ENCODE data around the gene DBNDD2. TPM values are rescaled to one million over a fixed set of nuclear protein-coding genes. Genes with fewer than 3 reads are reported as not detected.

Gene DBNDD2
- total RNA-seq, 1 donor from 2014 or later: 17.3 TPM

GRCh38 chr20:45448270-45448669, 40.2 kb downstream of the DBNDD2 start:
- no peak for DNase-seq (ENCODE audit: low read depth, low spot score)

GRCh38 chr20:45449528-45449927, 41.4 kb downstream of the DBNDD2 start:
- no peak for DNase-seq (ENCODE audit: low read depth, low spot score)

GRCh38 chr20:45450097-45450818, 42.2 kb downstream of the DBNDD2 start:
- no peak for DNase-seq (ENCODE audit: low read depth, low spot score)

- no peak for DNase-seq (ENCODE audit: low read depth, low spot score)
These were observed 44.1 kb downstream of the DBNDD2 start for GRCh38 chr20:45452238-45452637.

- no peak for DNase-seq (ENCODE audit: low read depth, low spot score)
These were observed 44.9 kb downstream of the DBNDD2 start for GRCh38 chr20:45452772-45453691.

GRCh38 chr20:45456632-45457031, 48.5 kb downstream of the DBNDD2 start:
- DNase-seq (ENCODE audit: low read depth, low spot score): no peak

GRCh38 chr20:45459606-45460005, 51.5 kb downstream of the DBNDD2 start:
- no peak for DNase-seq (ENCODE audit: low read depth, low spot score)

Other genes with a start within 250 kb of the DBNDD2 start
- not detected in 2 replicates for gene PI3, start 233.4 kb upstream of the DBNDD2 start, total RNA-seq
- not detected in 2 replicates for gene SEMG1, start 201.3 kb upstream of the DBNDD2 start, total RNA-seq
- gene SEMG2, start 186.9 kb upstream of the DBNDD2 start, total RNA-seq: not detected in 2 replicates
- gene SLPI, start 153.7 kb upstream of the DBNDD2 start, total RNA-seq: 0.18 TPM in 1 of 2 replicates, not detected in the other
- not detected in 2 replicates for gene RBPJL, start 101.4 kb upstream of the DBNDD2 start, total RNA-seq
- not detected in 2 replicates for gene MATN4, start 100.0 kb upstream of the DBNDD2 start, total RNA-seq
- gene SDC4, start 59.9 kb upstream of the DBNDD2 start, total RNA-seq: 24.6 and 32.4 TPM in 2 replicates
- 21.4 and 35.7 TPM in 2 replicates for gene SYS1, start 45.1 kb upstream of the DBNDD2 start, total RNA-seq
- not detected in 2 replicates for gene TP53TG5, start 30.0 kb upstream of the DBNDD2 start, total RNA-seq
- gene PIGT, start 7.9 kb downstream of the DBNDD2 start, total RNA-seq: 22.1 and 22.8 TPM in 2 replicates
- not detected in 2 replicates for gene WFDC2, start 61.5 kb downstream of the DBNDD2 start, total RNA-seq
- gene SPINT3, start 107.3 kb downstream of the DBNDD2 start, total RNA-seq: not detected in 2 replicates
- gene WFDC6, start 131.2 kb downstream of the DBNDD2 start, total RNA-seq: not detected in 2 replicates
- gene EPPIN, start 139.1 kb downstream of the DBNDD2 start, total RNA-seq: not detected in 2 replicates
- not detected in 2 replicates for gene WFDC8, start 171.0 kb downstream of the DBNDD2 start, total RNA-seq
- not detected in 2 replicates for gene WFDC10A, start 221.4 kb downstream of the DBNDD2 start, total RNA-seq
- gene WFDC9, start 223.0 kb downstream of the DBNDD2 start, total RNA-seq: not detected in 2 replicates

Measured in pulmonary artery endothelial cell (primary cell).